Neuronal stem cell (in vitro differentiated cells): Measurements from ENCODE around the gene NCAPD2.

Experiments
- DNase-seq: peaks from one replicate; pipeline ENCODE4 v3.0.0-alpha.2; 2013; ENCODE audit warnings: low spot score
- H2AFZ ChIP-seq: one replicate; pipeline ENCODE4 v1.6.1; 2013; ENCODE audit warnings: mild to moderate bottlenecking, low read length, inconsistent platforms
- H2AK5ac ChIP-seq: 2 replicates; pipeline ENCODE4 v1.6.1; 2013; ENCODE audit warnings: low read depth, mild to moderate bottlenecking, inconsistent platforms, low read length, moderate library complexity, mixed read lengths
- H2BK120ac ChIP-seq: 2 replicates; pipeline ENCODE4 v1.6.1; 2013; ENCODE audit warnings: low read depth, mild to moderate bottlenecking, inconsistent platforms, low read length, moderate library complexity, mixed read lengths
- H2BK12ac ChIP-seq: one replicate; pipeline ENCODE4 v1.6.1; 2013; ENCODE audit warnings: low read length, inconsistent platforms
- H2BK15ac ChIP-seq: 2 replicates; pipeline ENCODE4 v1.6.1; 2013; ENCODE audit warnings: mild to moderate bottlenecking, low read length, inconsistent platforms, mixed read lengths
- H2BK5ac ChIP-seq: one replicate; pipeline ENCODE4 v1.6.1; 2013; ENCODE audit warnings: inconsistent platforms, mild to moderate bottlenecking, low read length, moderate library complexity
- H3K14ac ChIP-seq: one replicate; pipeline ENCODE4 v1.6.1; 2013; ENCODE audit warnings: low read length, inconsistent platforms
- H3K18ac ChIP-seq: 2 replicates; pipeline ENCODE4 v1.6.1; 2013; ENCODE audit warnings: low read length, inconsistent platforms
- H3K23ac ChIP-seq: 2 replicates; pipeline ENCODE4 v1.6.1; 2013; ENCODE audit warnings: low read depth, mild to moderate bottlenecking, mixed read lengths, low read length, inconsistent platforms; ENCODE audit not compliant: poor library complexity
- H3K27ac ChIP-seq: replicated peaks from 3 replicates; pipeline ENCODE4 v1.5.1; 2013; ENCODE audit warnings: low read length, inconsistent platforms
- H3K27me3 ChIP-seq, 3 experiments: 2 replicates each; pipeline ENCODE4 v1.6.1; 2013; ENCODE audit warnings: low read length in 3 of 3, mild to moderate bottlenecking in 2 of 3, inconsistent platforms in 1 of 3, low read depth in 1 of 3, mixed read lengths in 1 of 3, moderate library complexity in 1 of 3; ENCODE audit not compliant: control insufficient read depth in 3 of 3, insufficient read depth in 3 of 3
- H3K36me3 ChIP-seq, 2 donors: replicated peaks in 1 of 2; 2 replicates each; pipeline ENCODE4 v1.6.1; 2013; ENCODE audit warnings: low read length in 2 of 2; ENCODE audit not compliant: control insufficient read depth in 2 of 2, insufficient read depth in 2 of 2
- H3K4ac ChIP-seq: 2 replicates; pipeline ENCODE4 v1.6.1; 2013; ENCODE audit warnings: inconsistent platforms, mild to moderate bottlenecking, low read length, moderate library complexity
- H3K4me1 ChIP-seq, 2 donors: 1 replicate in 1 of 2; 2 replicates in 1 of 2; pipeline ENCODE4 v1.6.1; 2013; ENCODE audit warnings: low read length in 2 of 2, low read depth in 1 of 2; ENCODE audit not compliant: control insufficient read depth in 2 of 2, insufficient read depth in 1 of 2
- H3K4me2 ChIP-seq: one replicate; pipeline ENCODE4 v1.6.1; 2013; ENCODE audit warnings: mild to moderate bottlenecking, low read length, inconsistent platforms; ENCODE audit not compliant: insufficient read depth, poor library complexity, severe bottlenecking
- H3K4me3 ChIP-seq, 2 donors: 2 replicates each; pipeline ENCODE4 v1.5.1; 2013; ENCODE audit warnings: low read length in 2 of 2, mild to moderate bottlenecking in 2 of 2, inconsistent platforms in 1 of 2, moderate library complexity in 1 of 2
- H3K79me1 ChIP-seq: one replicate; pipeline ENCODE4 v1.6.1; 2013; ENCODE audit warnings: low read depth, mild to moderate bottlenecking, inconsistent platforms, low read length, moderate library complexity
- H3K9ac ChIP-seq: one replicate; pipeline ENCODE4 v1.6.1; 2013; ENCODE audit warnings: mild to moderate bottlenecking, low read depth, low read length, inconsistent platforms; ENCODE audit not compliant: poor library complexity
- H3K9me3 ChIP-seq, 2 donors: replicated peaks in 1 of 2; 2 replicates each; pipeline versions ENCODE3 to v1.6.1; 2013; ENCODE audit warnings: low read length in 2 of 2, mild to moderate bottlenecking in 2 of 2, inconsistent platforms in 1 of 2, low read depth in 1 of 2, mixed read lengths in 1 of 2, moderate library complexity in 1 of 2; ENCODE audit not compliant: control insufficient read depth in 2 of 2, insufficient read depth in 1 of 2
- H4K8ac ChIP-seq: one replicate; pipeline ENCODE4 v1.6.1; 2013; ENCODE audit warnings: low read depth, mild to moderate bottlenecking, inconsistent platforms, low read length, moderate library complexity
- H4K91ac ChIP-seq: one replicate; pipeline ENCODE4 v1.6.1; 2013; ENCODE audit warnings: low read length, low read depth, mild to moderate bottlenecking, inconsistent platforms; ENCODE audit not compliant: poor library complexity
- WGBS, 2 donors: extraction: QIAGEN DNeasy Blood & Tissue Kit; methylation state at CpG; one replicate each; pipeline ENCODE4 v1.1.7; 2013; ENCODE audit warnings: missing lambda C conversion rate in 2 of 2, mixed read lengths in 1 of 2; ENCODE audit not compliant: insufficient read length in 2 of 2, insufficient replicate concordance in 1 of 2; ENCODE audit errors: extremely low coverage in 2 of 2; 5-methylcytosine and 5-hydroxymethylcytosine counted together

The NCAPD2 gene

GRCh38 chr12:6460751-6461371 is 33.0 kb upstream of the NCAPD2 start:
- no peak overlapping the region for H3K14ac ChIP-seq
- H3K4me3 ChIP-seq, result no peak overlapping the region
- no peaks in the 10 kb centered on the region for H3K9me3 ChIP-seq
- no peak overlapping the region for H4K8ac ChIP-seq
- peaks cover 37 to 64% of the 10 kb centered on the region in 2 donors for H3K36me3 ChIP-seq
- no peak overlapping the region for H2BK5ac ChIP-seq
- no peak overlapping the region for H3K4ac ChIP-seq
- no peak overlapping the region for H3K27ac ChIP-seq
- H2AK5ac ChIP-seq, result no peak overlapping the region
- no peak overlapping the region for H3K23ac ChIP-seq
- no peak overlapping the region for H3K9ac ChIP-seq
- H2BK12ac ChIP-seq, result no peak overlapping the region
- DNase-seq, result no peak
- WGBS, 2 donors, result no CpG with 5 or more reads among the region's 10 CpGs
- no peak overlapping the region for H3K4me2 ChIP-seq
- no peak overlapping the region for H4K91ac ChIP-seq
- H3K4me1 ChIP-seq, result no peaks in the 10 kb centered on the region
- peak overlapping the region; percentile 11 for H3K18ac ChIP-seq
- no peak overlapping the region for H2BK120ac ChIP-seq
- no peaks in the 10 kb centered on the region for H3K27me3 ChIP-seq
- no peak overlapping the region for H2BK15ac ChIP-seq
- H3K79me1 ChIP-seq, result peaks cover 2% of the 10 kb centered on the region
- H2AFZ ChIP-seq, result no peak overlapping the region

DNA sequence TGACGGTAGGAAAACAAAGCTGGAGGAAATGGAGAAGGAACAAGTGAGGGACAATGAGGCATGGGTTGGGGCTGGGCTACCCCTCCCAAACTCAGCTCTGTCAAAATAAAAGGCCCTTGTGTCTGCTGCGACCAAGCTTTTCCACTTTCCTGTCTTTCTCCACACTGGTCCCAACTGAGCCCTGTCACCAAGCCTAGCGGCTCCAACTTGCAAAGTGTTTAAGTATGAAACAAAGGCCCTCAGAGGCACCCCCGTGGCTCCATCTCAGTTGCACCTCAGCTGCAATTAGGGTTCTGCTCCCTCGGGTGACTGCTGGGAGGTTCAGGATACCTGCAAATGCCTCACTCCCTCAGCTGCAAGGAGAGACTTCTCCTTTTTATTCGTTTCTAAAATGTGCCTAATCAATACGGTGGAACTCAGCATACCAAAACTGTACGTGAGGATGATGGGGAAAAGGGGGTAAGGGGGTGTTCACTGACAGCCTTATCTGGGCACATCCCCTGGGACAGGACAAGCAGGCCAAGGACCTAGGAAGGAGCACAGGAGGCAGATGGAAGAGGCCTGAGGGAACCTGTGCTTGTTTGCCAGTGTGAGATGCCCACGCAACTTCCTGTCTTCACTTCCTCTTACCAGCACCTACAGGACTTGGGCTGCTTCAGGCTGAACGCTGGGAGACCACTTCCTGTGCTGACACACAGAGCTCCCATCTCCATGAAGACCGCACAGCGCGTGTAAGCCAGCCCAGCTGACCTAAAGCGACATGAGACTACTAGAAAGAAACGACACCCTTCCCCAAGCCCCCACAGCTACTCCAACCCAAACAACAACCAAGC is 32.3 kb upstream of the NCAPD2 start:
- no peak for DNase-seq
- Histone ChIP-seq H3K9me3 (no peaks in the 10 kb centered on the region), H2BK15ac (no peak overlapping the region)

DNA sequence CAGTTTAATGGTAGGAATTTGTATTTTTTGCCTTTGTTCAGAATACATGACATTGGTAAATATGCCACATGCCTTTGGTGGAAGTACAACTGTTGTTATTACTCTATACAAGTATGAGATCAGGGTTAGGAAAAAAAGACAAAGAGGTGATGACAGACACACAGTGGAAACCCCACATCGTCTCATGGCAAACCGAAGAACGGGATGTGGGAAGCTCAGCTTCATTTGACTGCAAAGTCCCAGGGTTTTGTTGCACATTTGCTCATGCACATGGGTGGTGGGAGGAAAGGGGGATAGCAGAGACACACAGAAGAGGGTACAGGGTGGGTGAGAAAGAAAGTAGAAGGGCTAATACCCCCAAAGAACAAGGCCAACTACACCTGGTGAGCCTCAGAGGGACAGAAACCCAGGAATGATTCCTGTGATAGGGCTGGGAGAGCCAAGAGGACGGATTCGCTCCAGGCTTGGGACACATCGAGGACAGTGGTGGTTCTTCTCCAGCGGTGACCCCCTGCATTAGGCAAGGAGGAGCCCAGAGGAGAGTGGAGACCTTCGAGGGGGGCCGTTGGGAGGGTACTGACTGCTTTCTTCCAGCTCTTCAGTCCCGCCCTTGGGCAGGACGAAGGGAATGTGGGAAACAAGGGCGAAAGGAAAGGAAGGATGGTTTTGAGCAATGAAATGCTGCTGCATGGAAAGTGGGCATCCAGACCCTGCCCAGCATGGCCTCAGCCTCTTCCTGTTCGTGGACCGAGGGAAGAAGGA is 31.5 kb upstream of the NCAPD2 start:
- Histone ChIP-seq H2AK5ac (no peak overlapping the region), H3K14ac (no peak overlapping the region), H3K27ac (no peak overlapping the region), H3K36me3 (peaks cover 34 to 71% of the 10 kb centered on the region in 2 donors), H4K91ac (no peak overlapping the region), H2BK15ac (no peak overlapping the region), H4K8ac (no peak overlapping the region), H3K18ac (no peak overlapping the region), H3K4me3 (peak overlapping the region in 1 of 2 donors; percentile 8), H3K23ac (no peak overlapping the region), H2AFZ (no peak overlapping the region), H3K4ac (no peak overlapping the region), H3K9ac (no peak overlapping the region), H3K4me2 (no peak overlapping the region), H2BK5ac (no peak overlapping the region), H2BK12ac (no peak overlapping the region), H3K27me3 (no peaks in the 10 kb centered on the region), H2BK120ac (no peak overlapping the region), H3K9me3 (no peaks in the 10 kb centered on the region), H3K4me1 (no peaks in the 10 kb centered on the region), H3K79me1 (peaks cover 2% of the 10 kb centered on the region)
- WGBS, 2 donors, result no CpG with 5 or more reads among the region's 14 CpGs
- DNase-seq, result no peak

More for the DNA sequence above, 32.3 kb upstream of the NCAPD2 start:
- H2AFZ ChIP-seq, result no peak overlapping the region
- H2BK5ac ChIP-seq, result no peak overlapping the region
- no peak overlapping the region for H2BK120ac ChIP-seq
- H4K91ac ChIP-seq, result no peak overlapping the region
- peaks cover 37 to 72% of the 10 kb centered on the region in 2 donors for H3K36me3 ChIP-seq
- no peak overlapping the region for H3K4me2 ChIP-seq
- H3K27ac ChIP-seq, result no peak overlapping the region
- H4K8ac ChIP-seq, result no peak overlapping the region
- no peak overlapping the region for H3K4me3 ChIP-seq
- H3K4ac ChIP-seq, result no peak overlapping the region
- no peak overlapping the region for H3K23ac ChIP-seq
- no CpG with 5 or more reads among the region's 15 CpGs for whole genome bisulfite sequencing, 2 donors
- H3K4me1 ChIP-seq, result no peaks in the 10 kb centered on the region
- H3K18ac ChIP-seq, result no peak overlapping the region
- H3K79me1 ChIP-seq, result peaks cover 2% of the 10 kb centered on the region
- no peaks in the 10 kb centered on the region for H3K27me3 ChIP-seq
- no peak overlapping the region for H3K14ac ChIP-seq
- no peak overlapping the region for H2AK5ac ChIP-seq
- no peak overlapping the region for H3K9ac ChIP-seq
- no peak overlapping the region for H2BK12ac ChIP-seq

GRCh38 chr12:6463216-6463615 is 30.7 kb upstream of the NCAPD2 start:
- Histone ChIP-seq H2BK5ac (no peak overlapping the region), H3K4me3 (no peak overlapping the region), H3K27me3 (no peaks in the 10 kb centered on the region), H4K8ac (no peak overlapping the region), H2AFZ (no peak overlapping the region), H3K4me2 (no peak overlapping the region), H4K91ac (no peak overlapping the region), H3K4ac (no peak overlapping the region), H3K23ac (no peak overlapping the region), H3K9ac (no peak overlapping the region), H3K14ac (no peak overlapping the region), H3K4me1 (no peaks in the 10 kb centered on the region), H3K9me3 (no peaks in the 10 kb centered on the region), H2BK15ac (no peak overlapping the region), H3K18ac (no peak overlapping the region), H3K27ac (no peak overlapping the region), H2AK5ac (no peak overlapping the region), H3K79me1 (peaks cover 2% of the 10 kb centered on the region), H3K36me3 (peaks cover 34 to 68% of the 10 kb centered on the region in 2 donors), H2BK120ac (no peak overlapping the region), H2BK12ac (no peak overlapping the region)
- no CpG with 5 or more reads among the region's 7 CpGs for WGBS, 2 donors
- no peak for DNase-seq
